HL-60 (cell line): ENCODE data around the gene PPM1H.

Experiments used
- DNase-seq, 2 experiments: peaks; one replicate each; pipeline ENCODE4 v3.0.0-alpha.2; 2010 to 2020; ENCODE audit warnings: low read depth in 1 of 2, low spot score in 1 of 2
- H3K27ac ChIP-seq: fragments of 250-450 bp; sonication (Bioruptor Pico); replicated peaks from 2 replicates; pipeline ENCODE4 v1.5.1; 2020; ENCODE audit warnings: mild to moderate bottlenecking, moderate library complexity
- H3K27me3 ChIP-seq: fragments of 250-450 bp; sonication (Bioruptor Pico); 2 replicates; pipeline ENCODE4 v1.5.1; 2021; ENCODE audit warnings: mild to moderate bottlenecking, moderate library complexity; ENCODE audit not compliant: insufficient read depth, poor library complexity, severe bottlenecking
- H3K4me3 ChIP-seq: replicated peaks from 2 replicates; pipeline ENCODE4 v1.5.1; 2011; ENCODE audit warnings: mild to moderate bottlenecking, control low read depth, low read length; ENCODE audit not compliant: insufficient read depth
- CTCF ChIP-seq: IDR thresholded peaks from one replicate; pipeline ENCODE4 v1.5.1; 2011; ENCODE audit warnings: low read length, control low read depth, inconsistent platforms; ENCODE audit not compliant: insufficient read depth
- GABPA ChIP-seq: IDR thresholded peaks from 2 replicates; pipeline ENCODE4 v1.6.1; 2012; ENCODE audit warnings: low read depth
- POLR2AphosphoS5 ChIP-seq: IDR thresholded peaks from 2 replicates; pipeline ENCODE4 v1.6.1; 2012; ENCODE audit warnings: low read depth
- REST ChIP-seq: IDR thresholded peaks from 2 replicates; pipeline ENCODE4 v1.6.1; 2012; ENCODE audit warnings: low read depth; ENCODE audit not compliant: insufficient replicate concordance
- SPI1 ChIP-seq: IDR thresholded peaks from 2 replicates; pipeline ENCODE4 v1.6.1; 2012; ENCODE audit warnings: low read depth, mild to moderate bottlenecking, borderline replicate concordance

Gene PPM1H

GRCh38 chr12:62684570-62685295 is 250.2 kb downstream of the PPM1H start:
- Histone ChIP-seq H3K4me3 (no peak overlapping the region), H3K27me3 (no peaks in the 10 kb centered on the region), H3K27ac (no peak overlapping the region)
- DNase-seq: no peak
- TF ChIP-seq REST (no peak), GABPA (no peak), CTCF (no peak), SPI1 (no peak), POLR2AphosphoS5 (no peak)

- H3K27ac ChIP-seq: no peak overlapping the region
- TF ChIP-seq REST: no peak
- TF ChIP-seq GABPA: no peak
- no peak for TF ChIP-seq POLR2AphosphoS5
- no peak for TF ChIP-seq CTCF
- no peak for TF ChIP-seq SPI1
Observed at GRCh38 chr12:62683776-62684569, 251.0 kb downstream of the PPM1H start.

GRCh38 chr12:62681306-62681705 is 253.6 kb downstream of the PPM1H start:
- H3K27me3 ChIP-seq: no peaks in the 10 kb centered on the region
- H3K27ac ChIP-seq: no peak overlapping the region
- no peak for DNase-seq
- TF ChIP-seq SPI1 (no peak), CTCF (no peak), POLR2AphosphoS5 (no peak), GABPA (no peak), REST (no peak)
- H3K4me3 ChIP-seq: no peak overlapping the region

More at GRCh38 chr12:62683776-62684569, 251.0 kb downstream of the PPM1H start:
- Histone ChIP-seq H3K27me3 (no peaks in the 10 kb centered on the region), H3K4me3 (no peak overlapping the region)
- DNase-seq: no peak
